HG02678 (cell line): ENCODE data around the gene USP2.

Experiments
- ATAC-seq: cut with Tn5 transposase; IDR thresholded peaks from one replicate; pipeline ENCODE4 v1.9.1; 2021; ENCODE audit warnings: mild to moderate bottlenecking, moderate library complexity; ENCODE audit not compliant: unreplicated experiment

The USP2 gene

DNA sequence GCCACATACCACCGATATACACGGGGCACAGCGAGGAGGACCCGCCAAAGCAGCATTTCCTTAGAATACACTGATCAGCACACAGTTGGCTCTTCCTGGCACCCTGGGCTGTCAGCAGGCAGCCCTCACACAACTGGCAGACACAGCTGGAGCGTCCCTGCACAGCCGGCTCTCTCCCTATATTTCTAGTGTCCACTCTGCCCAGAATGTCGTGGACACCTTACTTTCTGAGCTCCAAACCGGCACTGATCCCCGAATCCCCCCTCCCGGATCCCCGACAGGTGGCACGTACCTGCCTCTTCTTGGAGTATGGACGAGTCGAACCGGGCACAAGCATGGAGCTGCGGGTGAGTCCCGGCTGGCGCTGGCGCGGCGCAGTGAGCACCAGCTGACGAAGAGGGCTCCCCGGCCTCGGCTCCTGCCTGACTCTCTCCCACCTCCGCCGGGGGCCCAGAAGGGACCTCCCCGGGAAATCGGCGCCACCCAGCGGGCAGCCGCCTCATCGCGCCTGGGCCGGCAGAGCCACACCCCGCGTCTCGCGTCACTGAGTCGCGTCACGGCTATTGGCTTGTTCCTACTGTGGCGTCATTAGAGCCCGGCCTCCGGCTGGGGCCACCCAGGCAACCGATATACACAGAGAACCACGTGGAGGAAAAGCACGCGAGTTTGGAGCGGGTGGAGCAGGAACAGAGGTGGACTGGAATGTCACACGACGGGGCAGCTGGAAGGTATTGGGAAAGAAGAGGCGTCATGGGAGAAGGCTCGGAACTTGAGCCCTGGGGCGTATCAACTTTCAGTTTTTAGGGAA is at the start of gene USP2:
Gene USP2, minus strand, starts transcription at position 510 of the 808 bp plus-strand sequence. CDS start 8,210 bp downstream, outside the sequence.
- ATAC-seq = peak; percentile 99

DNA sequence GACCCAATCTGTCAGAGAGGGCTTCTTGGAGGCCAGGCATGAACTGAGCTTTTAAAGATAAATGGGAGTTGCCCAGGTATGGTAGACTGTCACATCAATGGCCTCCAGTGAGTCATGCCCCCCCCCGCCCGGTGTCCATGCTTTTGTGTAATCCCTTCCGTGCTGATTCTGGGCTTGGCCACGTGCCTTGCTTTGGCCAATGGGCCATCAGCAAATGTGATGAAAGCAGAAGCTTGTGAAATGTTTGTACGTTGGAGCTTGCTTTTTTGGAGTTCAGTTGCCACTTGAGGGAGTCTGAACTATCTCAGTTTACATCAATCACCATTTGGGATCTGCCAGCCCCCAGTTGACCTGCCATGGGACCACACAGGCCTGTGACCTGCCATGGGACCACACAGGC is 45.8 kb upstream of the USP2 start:
- no peak for ATAC-seq

GRCh38 chr11:119426142-119426541 is 44.7 kb upstream of the USP2 start:
- ATAC-seq = no peak

DNA sequence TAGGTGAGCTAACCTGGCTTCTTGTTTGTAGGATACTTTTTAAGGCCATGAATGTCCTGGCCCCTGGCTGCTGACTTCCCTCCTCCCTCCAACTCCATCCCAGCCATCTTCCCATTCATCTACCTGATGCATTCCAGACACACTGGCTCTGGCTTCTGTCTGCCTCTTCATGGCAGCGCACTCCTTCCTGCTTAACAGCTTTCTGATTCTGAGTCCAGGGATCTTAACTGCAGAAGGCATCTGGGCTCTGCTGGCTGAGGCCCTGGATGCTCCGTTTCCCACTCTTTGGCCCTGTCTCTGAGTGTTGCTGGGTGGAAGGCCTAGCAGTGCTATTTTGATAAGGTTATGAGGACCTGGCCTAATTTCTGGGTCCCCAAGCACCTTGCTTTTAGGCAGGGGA is 43.3 kb upstream of the USP2 start:
- ATAC-seq = no peak

GRCh38 chr11:119424276-119424675 is 42.8 kb upstream of the USP2 start:
- ATAC-seq = no peak

GRCh38 chr11:119423509-119424254 is 42.2 kb upstream of the USP2 start:
- ATAC-seq = no peak

GRCh38 chr11:119422809-119423508 is 41.5 kb upstream of the USP2 start, which contains the start of gene THY1:
Gene THY1 (minus strand): TSS chr11:119423172. CDS start chr11:119420905, 2,267 bp downstream.
- ATAC-seq = no peak

GRCh38 chr11:119421941-119422808 is 40.7 kb upstream of the USP2 start:
- no peak for ATAC-seq

GRCh38 chr11:119421351-119421750 is 39.9 kb upstream of the USP2 start:
- no peak for ATAC-seq

GRCh38 chr11:119420631-119421030 is 39.1 kb upstream of the USP2 start:
- ATAC-seq = no peak

DNA sequence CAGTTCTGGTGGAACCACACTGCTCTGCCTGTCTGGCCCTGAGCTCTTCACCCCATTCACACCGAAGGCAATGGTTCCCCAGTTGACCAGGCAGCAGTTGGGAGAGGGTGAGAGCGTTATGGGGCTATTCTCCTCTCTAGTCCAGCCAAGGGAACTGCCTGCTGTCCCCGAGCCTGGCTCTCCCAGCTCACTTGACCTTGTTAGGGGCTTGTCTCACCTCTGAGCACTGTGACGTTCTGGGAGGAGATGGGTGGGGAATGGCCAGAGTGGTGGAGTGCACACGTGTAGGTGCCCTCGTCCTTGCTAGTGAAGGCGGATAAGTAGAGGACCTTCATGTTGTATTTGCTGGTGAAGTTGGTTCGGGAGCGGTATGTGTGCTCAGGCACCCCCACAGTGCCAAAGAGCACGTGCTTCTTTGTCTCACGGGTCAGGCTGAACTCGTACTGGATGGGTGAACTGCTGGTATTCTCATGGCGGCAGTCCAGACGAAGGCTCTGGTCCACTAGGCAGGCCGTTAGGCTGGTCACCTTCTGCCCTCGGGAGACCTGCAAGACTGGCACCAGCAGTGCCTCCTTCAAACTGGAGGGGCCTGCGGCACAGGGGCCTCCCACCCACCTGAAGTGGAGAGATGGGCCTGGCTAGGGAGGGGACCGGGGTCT is 38.5 kb upstream of the USP2 start:
- ATAC-seq = no peak

GRCh38 chr11:119419246-119419645 is 37.8 kb upstream of the USP2 start:
- ATAC-seq = no peak

GRCh38 chr11:119418759-119419158 is 37.3 kb upstream of the USP2 start:
- ATAC-seq = no peak

GRCh38 chr11:119417726-119418540 is 36.4 kb upstream of the USP2 start:
- no peak for ATAC-seq

GRCh38 chr11:119416606-119417580 is 35.4 kb upstream of the USP2 start:
- ATAC-seq = no peak

- no peak for ATAC-seq
Observed at GRCh38 chr11:119415966-119416365, 34.5 kb upstream of the USP2 start.

DNA sequence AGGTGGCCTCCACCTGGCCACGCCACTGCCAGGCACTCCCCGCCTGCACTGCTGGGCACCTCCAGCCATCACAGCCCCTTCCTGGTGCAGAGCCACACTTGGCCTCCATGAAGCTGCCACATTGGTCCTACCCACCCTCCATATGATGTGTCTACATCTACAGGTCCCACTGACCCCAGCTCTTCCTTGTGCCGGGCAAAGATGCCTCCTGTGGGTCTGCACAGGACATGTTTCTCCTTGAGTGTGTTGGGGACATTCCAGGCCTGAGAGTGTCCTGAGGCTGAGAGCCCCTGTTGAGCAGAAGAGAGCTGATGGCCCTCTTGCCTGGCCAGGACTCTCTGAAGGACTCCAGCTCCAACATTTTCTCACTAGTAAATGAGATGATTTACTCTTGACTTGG is 34.0 kb upstream of the USP2 start:
- no peak for ATAC-seq

DNA sequence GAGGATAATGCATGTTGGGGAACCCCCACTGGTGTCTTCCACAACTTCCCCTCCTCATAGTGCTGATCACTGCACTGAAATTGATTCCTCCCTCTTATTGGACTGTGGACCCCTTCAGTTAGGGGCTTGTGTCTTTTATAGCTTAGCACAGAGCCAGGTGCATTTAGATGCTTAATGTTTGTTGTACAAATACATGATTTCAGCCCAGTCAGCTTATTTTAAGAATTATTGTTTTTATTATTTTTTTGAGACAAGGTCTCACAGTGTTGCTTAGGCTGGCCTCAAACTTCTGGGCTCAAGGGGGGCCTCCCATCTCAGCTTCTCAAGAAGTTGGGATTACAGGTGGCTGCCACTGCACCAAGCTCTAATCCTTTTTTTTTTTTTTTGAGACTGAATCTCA is 33.2 kb upstream of the USP2 start:
- no peak for ATAC-seq
